ENCODE results near the gene IGF1R. TPM values are rescaled to one million over a fixed set of nuclear protein-coding genes. Genes with fewer than 3 reads are reported as not detected.
A peak's percentile ranks its signal among the peaks of the same experiment; 100 is the strongest.

The IGF1R gene
- total and polyA plus RNA-seq, 8 donors, result 8.1 to 50.3 (median 36.0) TPM

DNA sequence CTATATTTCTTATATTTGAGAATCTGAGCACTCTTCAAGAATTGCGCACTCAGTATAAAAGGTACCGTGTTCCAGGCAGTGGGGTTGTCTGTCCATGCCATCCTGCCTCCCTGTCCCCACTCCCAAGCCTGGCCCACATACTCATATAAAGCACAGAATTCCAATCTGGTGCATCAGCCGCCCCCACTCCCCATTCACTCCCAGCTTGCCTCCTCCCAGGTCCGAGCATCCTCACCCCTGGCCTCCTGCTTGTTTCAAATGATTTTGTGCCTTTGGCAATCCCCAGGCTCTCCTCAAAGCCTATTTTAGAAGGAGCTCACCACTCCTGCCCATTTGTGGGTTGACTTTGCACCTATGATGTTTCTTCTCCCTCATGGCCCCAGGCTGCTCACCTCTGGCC lies 22.2 kb upstream of the IGF1R start:
- Histone ChIP-seq H3K27me3 (peaks cover 0 to 6% (median 0%) of the 10 kb centered on the region in 4 donors), H3K27ac (no peak overlapping the region), H3K4me1 (no peaks in the 10 kb centered on the region), H3K4me3 (no peak overlapping the region), H3K9me3 (no peaks in the 10 kb centered on the region), H3K36me3 (no peaks in the 10 kb centered on the region)
- intact Hi-C loops (cut with DNase I), result no loop called here
- 82 to 94% methylated on average over 4 of the region's 4 CpGs for WGBS, 2 donors
- TF ChIP-seq, protein P1, sequence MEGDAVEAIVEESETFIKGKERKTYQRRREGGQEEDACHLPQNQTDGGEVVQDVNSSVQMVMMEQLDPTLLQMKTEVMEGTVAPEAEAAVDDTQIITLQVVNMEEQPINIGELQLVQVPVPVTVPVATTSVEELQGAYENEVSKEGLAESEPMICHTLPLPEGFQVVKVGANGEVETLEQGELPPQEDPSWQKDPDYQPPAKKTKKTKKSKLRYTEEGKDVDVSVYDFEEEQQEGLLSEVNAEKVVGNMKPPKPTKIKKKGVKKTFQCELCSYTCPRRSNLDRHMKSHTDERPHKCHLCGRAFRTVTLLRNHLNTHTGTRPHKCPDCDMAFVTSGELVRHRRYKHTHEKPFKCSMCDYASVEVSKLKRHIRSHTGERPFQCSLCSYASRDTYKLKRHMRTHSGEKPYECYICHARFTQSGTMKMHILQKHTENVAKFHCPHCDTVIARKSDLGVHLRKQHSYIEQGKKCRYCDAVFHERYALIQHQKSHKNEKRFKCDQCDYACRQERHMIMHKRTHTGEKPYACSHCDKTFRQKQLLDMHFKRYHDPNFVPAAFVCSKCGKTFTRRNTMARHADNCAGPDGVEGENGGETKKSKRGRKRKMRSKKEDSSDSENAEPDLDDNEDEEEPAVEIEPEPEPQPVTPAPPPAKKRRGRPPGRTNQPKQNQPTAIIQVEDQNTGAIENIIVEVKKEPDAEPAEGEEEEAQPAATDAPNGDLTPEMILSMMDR (IDR thresholded peaks at IDR 0.05), result no peak
- no peak for FAIRE-seq
- no peak for DNase-seq
- no peak for ATAC-seq

DNA sequence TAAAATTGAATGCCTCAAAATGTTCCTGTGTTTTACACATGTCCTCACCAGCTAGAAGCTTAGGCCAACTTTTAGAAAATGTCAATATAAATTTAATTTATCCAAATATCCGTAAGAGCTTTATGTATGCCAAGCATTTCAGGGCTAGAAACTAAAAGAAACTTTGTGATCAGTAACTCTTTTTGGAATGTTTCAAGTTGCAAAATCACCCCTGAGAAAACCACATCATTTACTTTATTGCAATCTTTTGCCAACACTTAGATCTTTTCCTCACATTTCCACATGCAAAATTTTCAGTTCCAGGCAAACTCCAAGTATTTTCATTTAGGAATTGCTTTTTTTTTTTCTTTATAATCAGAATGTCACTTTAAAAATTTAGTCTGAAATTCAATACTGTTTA lies 20.1 kb upstream of the IGF1R start:
- TF ChIP-seq, protein P1 (IDR thresholded peaks at IDR 0.05), result no peak
- Histone ChIP-seq H3K36me3 (no peaks in the 10 kb centered on the region), H3K4me1 (no peaks in the 10 kb centered on the region), H3K9me3 (no peaks in the 10 kb centered on the region), H3K4me3 (no peak overlapping the region), H3K27me3 (no peaks in the 10 kb centered on the region), H3K27ac (no peak overlapping the region)
- no peak for ATAC-seq
- intact Hi-C loops (cut with DNase I), result no loop called here
- FAIRE-seq, result no peak
- no peak for DNase-seq
- 73% methylated on average over 1 of the region's 1 CpG for WGBS, 2 donors

GRCh38 chr15:98635848-98636247 lies 12.5 kb upstream of the IGF1R start:
- no peaks in the 10 kb centered on the region for H3K4me1 ChIP-seq
- WGBS, 2 donors, result 73 to 76% methylated on average over 7 of the region's 7 CpGs
- no peaks in the 10 kb centered on the region for H3K9me3 ChIP-seq
- H3K27ac ChIP-seq, result no peak overlapping the region
- ATAC-seq (no peak), DNase-seq (no peak), FAIRE-seq (no peak)
- intact Hi-C loops (cut with DNase I), result no loop called here
- H3K4me3 ChIP-seq, result no peak overlapping the region
- H3K36me3 ChIP-seq, result no peaks in the 10 kb centered on the region
- TF ChIP-seq, protein P1 (IDR thresholded peaks at IDR 0.05), result no peak
- H3K27me3 ChIP-seq, result no peaks in the 10 kb centered on the region

GRCh38 chr15:98643115-98643514 lies 5.2 kb upstream of the IGF1R start:
- WGBS, 2 donors, result 87 to 93% methylated on average over 4 of the region's 4 CpGs
- DNase-seq, result no peak
- H3K36me3 ChIP-seq, result no peaks in the 10 kb centered on the region
- peaks cover 0 to 12% (median 7%) of the 10 kb centered on the region in 3 donors for H3K4me1 ChIP-seq
- no peaks in the 10 kb centered on the region for H3K27me3 ChIP-seq
- no peak for FAIRE-seq
- H3K9me3 ChIP-seq, result no peaks in the 10 kb centered on the region
- no peak for ATAC-seq
- intact Hi-C loops (cut with DNase I), result no loop called here
- TF ChIP-seq, protein P1 (IDR thresholded peaks at IDR 0.05), result no peak
- H3K27ac ChIP-seq, result no peak overlapping the region
- H3K4me3 ChIP-seq, result no peak overlapping the region

- TF ChIP-seq, protein P1 (IDR thresholded peaks at IDR 0.05), result no peak
- ATAC-seq (no peak), FAIRE-seq (no peak), DNase-seq (no peak)
- intact Hi-C loops (cut with DNase I), result no loop called here
- H3K27ac ChIP-seq, result peak overlapping the region in 3 of 4 donors; percentile 73 to 95 (median 94)
- H3K9me3 ChIP-seq, result no peaks in the 10 kb centered on the region
- H3K27me3 ChIP-seq, result no peaks in the 10 kb centered on the region
- WGBS, 2 donors, result 4 to 5% methylated on average over 7 of the region's 7 CpGs
- H3K36me3 ChIP-seq, result no peaks in the 10 kb centered on the region
- peaks cover under 1 to 12% (median 7%) of the 10 kb centered on the region in 3 donors for H3K4me1 ChIP-seq
- H3K4me3 ChIP-seq, result peak overlapping the region; percentile 63 to 96 (median 70)
Observed at GRCh38 chr15:98646546-98647025, 1.8 kb upstream of the IGF1R start.

Measured in pancreas (tissue), 10 donors.